Mesendoderm (in vitro differentiated cells): ENCODE measurements around the gene SLC25A43.
A peak's percentile ranks its signal among the peaks of the same experiment; 100 is the strongest.
"Not testable (repeated sequence)": the region's sequence is repeated elsewhere in the genome, so short reads cannot be mapped to it uniquely, and the experiment has no call there.

Experiments used
- DNase-seq: peaks from one replicate; pipeline ENCODE4 v3.0.0; 2013
- H2AK5ac ChIP-seq: 2 replicates; pipeline ENCODE4 v1.6.1; 2013; ENCODE audit warnings: low read length, inconsistent platforms
- H2BK120ac ChIP-seq: 2 replicates; pipeline ENCODE4 v1.6.1; 2013; ENCODE audit warnings: low read depth, mild to moderate bottlenecking, low read length, moderate library complexity, mixed read lengths
- H2BK15ac ChIP-seq: replicated peaks from 2 replicates; pipeline ENCODE4 v1.6.1; 2013; ENCODE audit warnings: low read depth, mild to moderate bottlenecking, moderate library complexity
- H2BK5ac ChIP-seq: 2 replicates; pipeline ENCODE4 v1.6.1; 2013; ENCODE audit warnings: low read length, inconsistent platforms
- H3K18ac ChIP-seq: 2 replicates; pipeline ENCODE4 v1.6.1; 2013; ENCODE audit warnings: mild to moderate bottlenecking, low read length, mixed read lengths
- H3K23ac ChIP-seq: one replicate; pipeline ENCODE4 v1.6.1; 2013; ENCODE audit warnings: low read length
- H3K27ac ChIP-seq: 2 replicates; pipeline ENCODE4 v1.5.1; 2013; ENCODE audit warnings: low read depth, mild to moderate bottlenecking, inconsistent platforms, low read length, moderate library complexity
- H3K27me3 ChIP-seq: 2 replicates; pipeline ENCODE4 v1.6.1; 2013; ENCODE audit warnings: low read length, control low read depth, mild to moderate bottlenecking, inconsistent platforms; ENCODE audit not compliant: insufficient read depth, poor library complexity
- H3K36me3 ChIP-seq: 2 replicates; pipeline ENCODE4 v1.6.1; 2013; ENCODE audit warnings: low read length, inconsistent platforms; ENCODE audit not compliant: control insufficient read depth, insufficient read depth
- H3K4ac ChIP-seq: one replicate; pipeline ENCODE4 v1.6.1; 2013; ENCODE audit warnings: low read depth, mild to moderate bottlenecking, low read length, moderate library complexity
- H3K4me1 ChIP-seq: 2 replicates; pipeline ENCODE4 v1.6.1; 2013; ENCODE audit warnings: low read depth, low read length, inconsistent platforms; ENCODE audit not compliant: control insufficient read depth
- H3K4me2 ChIP-seq: 2 replicates; pipeline ENCODE4 v1.6.1; 2013; ENCODE audit warnings: low read length
- H3K4me3 ChIP-seq: 2 replicates; pipeline ENCODE4 v1.5.1; 2013; ENCODE audit warnings: mild to moderate bottlenecking, low read length
- H3K56ac ChIP-seq: one replicate; pipeline ENCODE4 v1.6.1; 2013; ENCODE audit warnings: low read length
- H3K79me1 ChIP-seq: 2 replicates; pipeline ENCODE4 v1.6.1; 2013; ENCODE audit warnings: low read length, inconsistent platforms
- H3K79me2 ChIP-seq: 2 replicates; pipeline ENCODE4 v1.6.1; 2013; ENCODE audit warnings: mild to moderate bottlenecking, low read length; ENCODE audit not compliant: control insufficient read depth, insufficient read depth
- H3K9ac ChIP-seq: 2 replicates; pipeline ENCODE4 v1.6.1; 2013; ENCODE audit warnings: low read length, inconsistent platforms
- H4K5ac ChIP-seq: one replicate; pipeline ENCODE4 v1.6.1; 2013; ENCODE audit warnings: low read length
- H4K8ac ChIP-seq: one replicate; pipeline ENCODE4 v1.6.1; 2013; ENCODE audit warnings: low read depth, mild to moderate bottlenecking, control low read depth, low read length, moderate library complexity
- WGBS: extraction: QIAGEN DNeasy Blood & Tissue Kit; methylation state at CpG from one replicate; pipeline ENCODE4 v1.1.7; 2013; ENCODE audit warnings: low lambda C conversion rate, missing lambda C conversion rate; ENCODE audit not compliant: insufficient coverage; ENCODE audit errors: extremely low coverage; 5-methylcytosine and 5-hydroxymethylcytosine counted together

SLC25A43 gene

GRCh38 chrX:119386685-119387084 lies 12.5 kb upstream of the SLC25A43 start:
- not testable (repeated sequence) for H3K23ac ChIP-seq, H3K4me3 ChIP-seq, H3K56ac ChIP-seq, H3K36me3 ChIP-seq, H4K5ac ChIP-seq, DNase-seq, H3K18ac ChIP-seq, H3K27me3 ChIP-seq, H3K27ac ChIP-seq, H3K9ac ChIP-seq, H3K4ac ChIP-seq, H2BK15ac ChIP-seq, H3K4me1 ChIP-seq, H3K79me1 ChIP-seq, H4K8ac ChIP-seq, H2BK5ac ChIP-seq, H3K79me2 ChIP-seq, H3K4me2 ChIP-seq, H2AK5ac ChIP-seq, H2BK120ac ChIP-seq
- WGBS, result no CpG with 5 or more reads among the region's 4 CpGs

- H2BK15ac ChIP-seq, result not testable (repeated sequence)
These were observed 11.7 kb upstream of the SLC25A43 start for GRCh38 chrX:119387426-119387825.

GRCh38 chrX:119389214-119389613 lies 9.9 kb upstream of the SLC25A43 start:
- WGBS, result no CpG with 5 or more reads among the region's 4 CpGs
- no peak overlapping the region for H2BK15ac ChIP-seq
- H3K36me3 ChIP-seq, result no peaks in the 10 kb centered on the region
- no peak overlapping the region for H3K27ac ChIP-seq
- H3K23ac ChIP-seq, result no peak overlapping the region
- H2AK5ac ChIP-seq, result no peak overlapping the region
- H3K4me2 ChIP-seq, result no peak overlapping the region
- no peak for DNase-seq
- no peak overlapping the region for H2BK5ac ChIP-seq
- H3K4ac ChIP-seq, result no peak overlapping the region
- H3K4me3 ChIP-seq, result no peak overlapping the region
- H3K9ac ChIP-seq, result no peak overlapping the region
- H3K27me3 ChIP-seq, result no peaks in the 10 kb centered on the region
- H3K18ac ChIP-seq, result no peak overlapping the region
- H3K4me1 ChIP-seq, result no peaks in the 10 kb centered on the region
- H3K79me1 ChIP-seq, result no peaks in the 10 kb centered on the region
- no peak overlapping the region for H2BK120ac ChIP-seq
- H3K56ac ChIP-seq, result no peak overlapping the region
- H4K8ac ChIP-seq, result no peak overlapping the region
- no peaks in the 10 kb centered on the region for H3K79me2 ChIP-seq
- no peak overlapping the region for H4K5ac ChIP-seq

More at GRCh38 chrX:119387426-119387825, 11.7 kb upstream of the SLC25A43 start:
- not testable (repeated sequence) for H3K4me1 ChIP-seq, H3K4me2 ChIP-seq, H2BK5ac ChIP-seq, H3K79me2 ChIP-seq, H3K18ac ChIP-seq, H3K9ac ChIP-seq, H3K4me3 ChIP-seq, H3K56ac ChIP-seq, H3K4ac ChIP-seq, H4K5ac ChIP-seq, H4K8ac ChIP-seq, DNase-seq, H2BK120ac ChIP-seq, H3K23ac ChIP-seq, H3K27me3 ChIP-seq, H3K36me3 ChIP-seq, H2AK5ac ChIP-seq, H3K79me1 ChIP-seq, H3K27ac ChIP-seq
- no CpG with 5 or more reads among the region's 20 CpGs for WGBS

DNA sequence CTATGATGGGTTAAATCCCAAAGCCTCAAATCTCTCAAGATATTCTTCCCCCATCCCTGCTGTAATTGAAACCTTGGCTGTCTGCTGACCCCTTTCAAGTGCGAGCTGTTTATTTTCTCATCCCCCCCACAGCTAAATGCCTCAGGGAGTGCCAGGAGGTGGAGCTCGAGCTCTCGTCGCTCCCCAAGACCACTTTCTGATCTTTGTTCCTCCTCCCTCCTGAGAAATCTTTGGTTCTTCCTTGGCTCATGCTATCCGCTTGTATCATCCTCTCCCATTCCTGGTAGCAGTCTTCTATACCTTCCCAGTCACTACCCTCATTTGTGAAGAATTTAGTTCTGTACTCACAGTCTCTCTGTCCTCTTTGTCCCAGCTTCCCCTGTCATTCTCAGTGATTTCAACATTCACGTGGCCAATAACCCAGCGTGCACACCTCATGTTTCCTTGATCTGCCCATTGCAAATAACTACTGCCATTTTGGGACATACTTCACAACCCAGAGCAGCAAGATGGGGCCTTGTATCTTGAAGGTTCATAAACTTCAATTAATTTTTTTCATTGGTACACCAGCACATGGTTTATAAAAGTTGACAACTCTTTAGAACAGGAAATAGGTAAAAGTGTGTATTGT lies 9.2 kb upstream of the SLC25A43 start:
- no CpG with 5 or more reads among the region's 7 CpGs for WGBS
- peak; percentile 59 for DNase-seq
- H3K4me1 ChIP-seq, result no peaks in the 10 kb centered on the region

DNA sequence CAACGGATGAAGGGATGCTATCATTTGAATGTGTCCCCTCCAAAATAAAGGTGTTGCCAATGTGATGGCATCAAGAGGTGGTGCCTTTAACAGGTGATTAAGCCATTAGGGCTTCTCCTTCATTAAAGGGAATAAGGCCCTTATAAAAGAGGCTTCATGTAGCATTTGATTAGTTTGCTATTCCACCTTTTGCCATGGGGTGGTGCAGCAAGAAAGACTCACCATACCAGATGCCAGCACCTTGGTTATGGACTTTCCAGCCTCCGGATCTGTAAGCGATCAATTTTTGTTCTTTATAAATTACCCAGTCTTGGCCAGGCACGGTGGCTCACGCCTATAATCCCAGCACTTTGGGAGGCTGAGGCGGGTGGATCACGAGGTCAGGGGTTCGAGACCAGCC lies 7.9 kb upstream of the SLC25A43 start:
- no peaks in the 10 kb centered on the region for H3K79me1 ChIP-seq
- no peak overlapping the region for H2BK5ac ChIP-seq
- H2BK15ac ChIP-seq, result no peak overlapping the region
- no CpG with 5 or more reads among the region's 8 CpGs for WGBS
- H3K4ac ChIP-seq, result no peak overlapping the region
- H3K23ac ChIP-seq, result no peak overlapping the region
- H3K18ac ChIP-seq, result no peak overlapping the region
- no peak overlapping the region for H2AK5ac ChIP-seq
- no peaks in the 10 kb centered on the region for H3K79me2 ChIP-seq
- H3K9ac ChIP-seq, result no peak overlapping the region
- peak; percentile 38 for DNase-seq
- no peak overlapping the region for H3K56ac ChIP-seq
- H3K4me1 ChIP-seq, result no peaks in the 10 kb centered on the region
- H3K27me3 ChIP-seq, result no peaks in the 10 kb centered on the region
- H4K8ac ChIP-seq, result no peak overlapping the region
- H3K27ac ChIP-seq, result no peak overlapping the region
- no peak overlapping the region for H3K4me3 ChIP-seq
- H2BK120ac ChIP-seq, result no peak overlapping the region
- H3K4me2 ChIP-seq, result no peak overlapping the region
- no peaks in the 10 kb centered on the region for H3K36me3 ChIP-seq
- no peak overlapping the region for H4K5ac ChIP-seq

More for the DNA sequence above, 9.2 kb upstream of the SLC25A43 start:
- H3K79me2 ChIP-seq, result no peaks in the 10 kb centered on the region
- H3K27me3 ChIP-seq, result no peaks in the 10 kb centered on the region
- no peak overlapping the region for H3K4ac ChIP-seq
- H4K5ac ChIP-seq, result no peak overlapping the region
- H2BK5ac ChIP-seq, result no peak overlapping the region
- no peak overlapping the region for H3K18ac ChIP-seq
- H3K4me2 ChIP-seq, result no peak overlapping the region
- H3K36me3 ChIP-seq, result no peaks in the 10 kb centered on the region
- H3K23ac ChIP-seq, result no peak overlapping the region
- no peak overlapping the region for H3K9ac ChIP-seq
- H3K4me3 ChIP-seq, result no peak overlapping the region
- no peaks in the 10 kb centered on the region for H3K79me1 ChIP-seq
- no peak overlapping the region for H3K27ac ChIP-seq
- peak overlapping the region; percentile 13 for H4K8ac ChIP-seq
- no peak overlapping the region for H2BK15ac ChIP-seq
- no peak overlapping the region for H2AK5ac ChIP-seq
- no peak overlapping the region for H3K56ac ChIP-seq
- no peak overlapping the region for H2BK120ac ChIP-seq

GRCh38 chrX:119393144-119393543 lies 6.0 kb upstream of the SLC25A43 start:
- Histone ChIP-seq H3K18ac (no peak overlapping the region), H3K9ac (no peak overlapping the region), H3K79me2 (no peaks in the 10 kb centered on the region), H4K8ac (no peak overlapping the region), H2AK5ac (no peak overlapping the region), H3K4me3 (no peak overlapping the region), H4K5ac (no peak overlapping the region), H3K27ac (no peak overlapping the region), H3K4me1 (no peaks in the 10 kb centered on the region), H3K56ac (no peak overlapping the region), H3K36me3 (no peaks in the 10 kb centered on the region), H2BK120ac (no peak overlapping the region), H2BK5ac (no peak overlapping the region), H3K4me2 (no peak overlapping the region), H2BK15ac (no peak overlapping the region), H3K4ac (no peak overlapping the region), H3K27me3 (no peaks in the 10 kb centered on the region), H3K23ac (no peak overlapping the region), H3K79me1 (no peaks in the 10 kb centered on the region)
- no peak for DNase-seq
- WGBS, result no CpG with 5 or more reads among the region's 2 CpGs
